Astrocyte of the cerebellum (primary cell): ENCODE results near the gene ATXN7.
A peak's percentile ranks its signal among the peaks of the same experiment; 100 is the strongest.

Experiments used
- DNase-seq: peaks from one replicate; pipeline ENCODE4 v3.0.0-alpha.2; 2011; ENCODE audit warnings: low read depth
- H3K4me3 ChIP-seq: 2 replicates; pipeline ENCODE4 v1.5.1; 2011; ENCODE audit warnings: mild to moderate bottlenecking, low read depth, low read length, moderate library complexity
- in situ Hi-C: cut with HindIII; loops from 2 replicates; pipeline ENCODE4 v1.10.0; 2017; ENCODE audit warnings: low sequenced_read_pairs
- TF ChIP-seq, protein P1 (sequence below): IDR thresholded peaks from 2 replicates; pipeline ENCODE4 v1.5.1; 2012; ENCODE audit warnings: low read length, low read depth, moderate library complexity, mild to moderate bottlenecking; ENCODE audit errors: missing control alignments

ATXN7 gene

DNA sequence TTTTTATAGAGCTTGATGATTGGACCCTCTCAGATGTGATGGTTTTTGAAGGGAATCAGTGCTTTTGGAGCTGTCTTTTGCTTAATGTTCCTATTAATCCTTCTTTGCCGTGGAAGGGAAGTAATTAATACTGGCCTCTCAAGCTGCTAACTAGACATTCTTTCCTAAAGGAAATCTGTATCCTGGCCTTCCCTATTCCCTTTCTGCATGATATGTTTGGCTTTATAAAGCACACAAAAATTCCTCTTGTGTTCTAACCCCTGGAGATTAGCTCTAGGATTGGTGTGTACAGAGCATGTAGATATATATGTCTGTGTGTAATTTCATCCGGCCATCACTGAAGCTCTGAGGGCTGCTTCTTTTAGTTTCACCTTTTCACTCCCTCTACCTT lies 6.9 kb downstream of the ATXN7 start:
- TF ChIP-seq, protein P1, sequence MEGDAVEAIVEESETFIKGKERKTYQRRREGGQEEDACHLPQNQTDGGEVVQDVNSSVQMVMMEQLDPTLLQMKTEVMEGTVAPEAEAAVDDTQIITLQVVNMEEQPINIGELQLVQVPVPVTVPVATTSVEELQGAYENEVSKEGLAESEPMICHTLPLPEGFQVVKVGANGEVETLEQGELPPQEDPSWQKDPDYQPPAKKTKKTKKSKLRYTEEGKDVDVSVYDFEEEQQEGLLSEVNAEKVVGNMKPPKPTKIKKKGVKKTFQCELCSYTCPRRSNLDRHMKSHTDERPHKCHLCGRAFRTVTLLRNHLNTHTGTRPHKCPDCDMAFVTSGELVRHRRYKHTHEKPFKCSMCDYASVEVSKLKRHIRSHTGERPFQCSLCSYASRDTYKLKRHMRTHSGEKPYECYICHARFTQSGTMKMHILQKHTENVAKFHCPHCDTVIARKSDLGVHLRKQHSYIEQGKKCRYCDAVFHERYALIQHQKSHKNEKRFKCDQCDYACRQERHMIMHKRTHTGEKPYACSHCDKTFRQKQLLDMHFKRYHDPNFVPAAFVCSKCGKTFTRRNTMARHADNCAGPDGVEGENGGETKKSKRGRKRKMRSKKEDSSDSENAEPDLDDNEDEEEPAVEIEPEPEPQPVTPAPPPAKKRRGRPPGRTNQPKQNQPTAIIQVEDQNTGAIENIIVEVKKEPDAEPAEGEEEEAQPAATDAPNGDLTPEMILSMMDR: no peak
- no peak overlapping the region for H3K4me3 ChIP-seq
- in situ Hi-C loops: no loop called here
- DNase-seq: no peak

GRCh38 chr3:63872135-63872924 lies 8.7 kb downstream of the ATXN7 start:
- no peak overlapping the region for H3K4me3 ChIP-seq
- in situ Hi-C loops: no loop called here
- TF ChIP-seq, protein P1: no peak
- DNase-seq: peak; percentile 59

DNA sequence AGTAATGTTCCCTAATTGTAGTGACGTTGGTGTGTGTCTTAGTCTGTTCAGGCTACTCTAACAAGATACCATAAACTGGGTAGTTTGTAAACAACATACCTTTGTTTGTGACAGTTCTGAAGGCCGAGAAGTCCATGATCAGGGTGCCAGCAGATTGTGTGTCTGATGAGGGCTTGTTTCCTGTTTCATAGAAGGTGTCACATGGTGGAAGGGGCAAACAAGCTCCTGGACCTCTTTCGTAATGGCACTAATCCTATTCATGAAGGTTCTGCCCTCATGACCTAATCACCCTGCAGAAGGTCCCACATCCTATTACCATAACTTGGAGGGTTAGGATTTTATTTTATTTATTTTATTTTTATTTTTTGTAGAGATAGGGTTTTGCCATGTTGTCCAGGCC lies 11.1 kb downstream of the ATXN7 start:
- TF ChIP-seq, protein P1: no peak
- in situ Hi-C loops: no loop called here
- no peak overlapping the region for H3K4me3 ChIP-seq
- no peak for DNase-seq

- DNase-seq: no peak
- TF ChIP-seq, protein P1: no peak
- in situ Hi-C loops: no loop called here
- H3K4me3 ChIP-seq: no peak overlapping the region
Observed at GRCh38 chr3:63875510-63875909, 11.8 kb downstream of the ATXN7 start.

GRCh38 chr3:63876260-63876659 lies 12.6 kb downstream of the ATXN7 start:
- in situ Hi-C loops: no loop called here
- H3K4me3 ChIP-seq: no peak overlapping the region
- TF ChIP-seq, protein P1: no peak
- no peak for DNase-seq

DNA sequence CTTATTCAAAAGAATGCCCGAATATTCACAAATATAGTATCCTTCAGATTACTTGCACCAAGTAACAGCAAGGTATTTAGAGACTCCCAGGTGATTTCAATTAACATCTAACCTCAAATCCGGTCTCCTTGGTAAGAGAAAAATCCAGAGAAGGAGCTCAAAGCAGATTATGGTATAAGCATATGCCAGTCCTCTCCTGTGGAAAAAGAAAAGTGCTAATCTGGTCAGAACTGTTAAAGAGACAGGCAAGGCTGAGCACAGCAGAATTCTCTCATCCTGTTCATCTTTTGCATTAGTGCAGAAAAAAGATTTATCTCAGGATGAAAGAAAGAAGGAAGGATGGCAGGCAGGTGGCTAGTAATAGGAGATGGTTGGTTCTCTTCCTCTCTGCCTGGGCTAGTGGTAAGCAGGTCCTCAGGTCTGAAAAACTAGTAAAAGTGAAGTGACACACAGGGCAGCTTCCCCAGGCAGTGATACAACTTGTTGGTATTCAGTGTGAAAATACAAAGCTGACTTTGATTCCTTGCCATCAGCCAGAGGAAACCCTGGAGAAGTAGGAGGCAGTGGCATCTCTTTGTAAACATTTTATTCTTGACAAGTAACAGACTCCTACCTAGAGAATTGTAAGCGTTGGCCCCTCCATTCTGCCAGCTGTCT lies 14.2 kb downstream of the ATXN7 start:
- TF ChIP-seq, protein P1: no peak
- in situ Hi-C loops: no loop called here
- DNase-seq: no peak
- no peak overlapping the region for H3K4me3 ChIP-seq
